ENCODE measurements around the gene WDHD1.

DNA sequence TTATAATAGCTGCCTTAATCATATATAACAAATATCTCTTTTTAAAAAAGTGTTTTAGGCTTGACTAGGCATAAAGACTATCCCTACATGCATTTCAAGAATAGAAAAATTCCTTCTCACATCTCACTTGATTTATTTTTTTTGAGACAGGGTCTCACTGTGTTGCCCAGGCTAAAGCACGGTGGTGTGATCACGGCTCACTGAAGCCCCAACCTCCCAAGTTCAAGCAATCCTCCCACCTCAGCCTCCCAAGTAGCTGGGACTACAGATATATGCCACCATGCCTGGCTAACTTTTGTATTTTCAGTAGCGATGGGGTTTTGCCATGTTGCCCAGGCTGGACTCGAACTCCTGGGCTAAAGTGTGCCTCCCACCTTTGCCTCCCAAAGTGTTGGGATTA is 59.4 kb downstream of the WDHD1 start:
- TF ChIP-seq, protein P1, sequence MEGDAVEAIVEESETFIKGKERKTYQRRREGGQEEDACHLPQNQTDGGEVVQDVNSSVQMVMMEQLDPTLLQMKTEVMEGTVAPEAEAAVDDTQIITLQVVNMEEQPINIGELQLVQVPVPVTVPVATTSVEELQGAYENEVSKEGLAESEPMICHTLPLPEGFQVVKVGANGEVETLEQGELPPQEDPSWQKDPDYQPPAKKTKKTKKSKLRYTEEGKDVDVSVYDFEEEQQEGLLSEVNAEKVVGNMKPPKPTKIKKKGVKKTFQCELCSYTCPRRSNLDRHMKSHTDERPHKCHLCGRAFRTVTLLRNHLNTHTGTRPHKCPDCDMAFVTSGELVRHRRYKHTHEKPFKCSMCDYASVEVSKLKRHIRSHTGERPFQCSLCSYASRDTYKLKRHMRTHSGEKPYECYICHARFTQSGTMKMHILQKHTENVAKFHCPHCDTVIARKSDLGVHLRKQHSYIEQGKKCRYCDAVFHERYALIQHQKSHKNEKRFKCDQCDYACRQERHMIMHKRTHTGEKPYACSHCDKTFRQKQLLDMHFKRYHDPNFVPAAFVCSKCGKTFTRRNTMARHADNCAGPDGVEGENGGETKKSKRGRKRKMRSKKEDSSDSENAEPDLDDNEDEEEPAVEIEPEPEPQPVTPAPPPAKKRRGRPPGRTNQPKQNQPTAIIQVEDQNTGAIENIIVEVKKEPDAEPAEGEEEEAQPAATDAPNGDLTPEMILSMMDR (IDR thresholded peaks at IDR 0.05) = no peak
- TF ChIP-seq EP300 (IDR thresholded peaks at IDR 0.05) = no peak
- TF ChIP-seq POLR2A (IDR thresholded peaks at IDR 0.05) = no peak
- no peak for TF ChIP-seq POLR2AphosphoS5 (IDR thresholded peaks at IDR 0.05)

Measured in upper lobe of left lung (tissue), 4 donors.